Upper lobe of left lung (tissue), 6 donors: ENCODE results near the gene SDC3. TPM values are rescaled to one million over a fixed set of nuclear protein-coding genes. Genes with fewer than 3 reads are reported as not detected.

Experiments used
- ATAC-seq, 2 donors: fragments of 200-7000 bp; cut with Tn5 transposase; one replicate each; pipeline ENCODE4 v1.9.1; 2022; ENCODE audit warnings: mild to moderate bottlenecking in 2 of 2, moderate library complexity in 2 of 2; ENCODE audit not compliant: low FRiP score in 2 of 2
- DNase-seq, 2 donors: peaks; one replicate each; pipeline ENCODE4 v3.0.0-alpha.2; 2019 to 2020
- H3K27ac ChIP-seq, 4 donors: fragments of 200-600 bp; sonication (generic); one replicate each; pipeline ENCODE4 v1.5.1; 2016 to 2019
- H3K27me3 ChIP-seq, 4 donors: fragments of 200-600 bp; sonication (generic); one replicate each; pipeline ENCODE4 v1.5.1; 2017 to 2019
- H3K36me3 ChIP-seq, 4 donors: fragments of 200-600 bp; sonication (generic); one replicate each; pipeline ENCODE4 v1.5.1; 2016 to 2019
- H3K4me1 ChIP-seq, 4 donors: fragments of 200-600 bp; sonication (generic); one replicate each; pipeline ENCODE4 v1.5.1; 2018 to 2019
- H3K4me3 ChIP-seq, 4 donors: fragments of 200-600 bp; sonication (generic); one replicate each; pipeline ENCODE4 v1.5.1; 2017 to 2019; ENCODE audit warnings: mild to moderate bottlenecking in 2 of 4, moderate library complexity in 1 of 4
- H3K9me3 ChIP-seq, 4 donors: fragments of 200-600 bp; sonication (generic); one replicate each; pipeline ENCODE4 v1.5.1; 2018 to 2019
- EP300 ChIP-seq, 4 donors: sonication (generic); formaldehyde crosslinking; IDR thresholded peaks; one replicate each; pipeline ENCODE4 v1.5.1; 2017; ENCODE audit warnings: antibody characterized with exemption in 4 of 4, control low read depth in 2 of 4
- POLR2A ChIP-seq, 4 donors: fragments of 450-650 bp; IDR thresholded peaks; one replicate each; pipeline ENCODE4 v1.5.1; 2016 to 2017; ENCODE audit warnings: antibody characterized with exemption in 4 of 4, mild to moderate bottlenecking in 2 of 4
- POLR2AphosphoS5 ChIP-seq, 2 donors: sonication (generic); formaldehyde crosslinking; IDR thresholded peaks; one replicate each; pipeline ENCODE4 v1.5.1; 2017; ENCODE audit warnings: antibody characterized with exemption in 2 of 2
- WGBS, 2 donors: methylation state at CpG; one replicate each; pipeline ENCODE4 v1.1.5; 2017 to 2018; 5-methylcytosine and 5-hydroxymethylcytosine counted together
- total RNA-seq, 6 donors: library from RNA; depleted of rRNA in 4 of 6; stranded (reverse); fragments of >200 nt in 4 of 6; gene quantifications; one replicate each; pipeline versions ENCODE4 v1.1.0 to v1.2.1, GENCODE V29; 2016 to 2021
- TF ChIP-seq, protein P1 (sequence below), 6 experiments: fragments of 450-650 bp in 4 of 6; fragments of 200-600 bp in 2 of 6; sonication (generic) in 2 of 6; IDR thresholded peaks; one replicate each; pipeline ENCODE4 v1.5.1; 2016 to 2019; ENCODE audit warnings: antibody characterized with exemption in 6 of 6
- donor health status: DM: no; HTN: no; CAD: no; lungs with moderate emphysema.
- donor health status: DM: no; HTN: yes; CAD: no; lungs with severe emphysema.

The SDC3 gene
- total RNA-seq, 6 donors from 2014 or later = 15.8 to 65.8 (median 30.1) TPM

DNA sequence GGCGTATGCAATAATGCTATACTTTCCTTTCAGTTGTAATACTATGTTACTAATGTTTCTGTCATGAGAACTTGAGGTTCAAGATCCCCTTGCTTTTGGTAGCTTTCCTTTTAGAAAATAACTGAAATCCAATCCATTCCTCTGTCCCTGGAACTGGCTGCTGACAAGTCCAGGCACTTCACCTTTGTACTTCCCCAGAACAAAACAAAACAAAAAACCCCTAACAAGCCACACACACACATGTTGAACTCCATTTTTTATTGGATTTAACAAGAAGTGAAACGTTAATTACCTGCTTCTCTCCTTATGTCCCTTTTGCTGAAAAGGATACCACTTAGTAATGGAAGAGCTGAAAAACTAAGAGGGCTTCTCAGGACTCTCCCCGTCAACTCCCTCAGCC is 26.1 kb upstream of the SDC3 start:
- no peaks in the 10 kb centered on the region for H3K4me1 ChIP-seq
- TF ChIP-seq POLR2AphosphoS5 (IDR thresholded peaks at IDR 0.05) = no peak
- TF ChIP-seq EP300 (IDR thresholded peaks at IDR 0.05) = no peak
- TF ChIP-seq, protein P1, sequence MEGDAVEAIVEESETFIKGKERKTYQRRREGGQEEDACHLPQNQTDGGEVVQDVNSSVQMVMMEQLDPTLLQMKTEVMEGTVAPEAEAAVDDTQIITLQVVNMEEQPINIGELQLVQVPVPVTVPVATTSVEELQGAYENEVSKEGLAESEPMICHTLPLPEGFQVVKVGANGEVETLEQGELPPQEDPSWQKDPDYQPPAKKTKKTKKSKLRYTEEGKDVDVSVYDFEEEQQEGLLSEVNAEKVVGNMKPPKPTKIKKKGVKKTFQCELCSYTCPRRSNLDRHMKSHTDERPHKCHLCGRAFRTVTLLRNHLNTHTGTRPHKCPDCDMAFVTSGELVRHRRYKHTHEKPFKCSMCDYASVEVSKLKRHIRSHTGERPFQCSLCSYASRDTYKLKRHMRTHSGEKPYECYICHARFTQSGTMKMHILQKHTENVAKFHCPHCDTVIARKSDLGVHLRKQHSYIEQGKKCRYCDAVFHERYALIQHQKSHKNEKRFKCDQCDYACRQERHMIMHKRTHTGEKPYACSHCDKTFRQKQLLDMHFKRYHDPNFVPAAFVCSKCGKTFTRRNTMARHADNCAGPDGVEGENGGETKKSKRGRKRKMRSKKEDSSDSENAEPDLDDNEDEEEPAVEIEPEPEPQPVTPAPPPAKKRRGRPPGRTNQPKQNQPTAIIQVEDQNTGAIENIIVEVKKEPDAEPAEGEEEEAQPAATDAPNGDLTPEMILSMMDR (IDR thresholded peaks at IDR 0.05) = no peak
- TF ChIP-seq POLR2A (IDR thresholded peaks at IDR 0.05) = no peak
- DNase-seq (no peak), ATAC-seq (no peak)
- H3K36me3 ChIP-seq = peaks cover 30 to 85% (median 65%) of the 10 kb centered on the region in 4 donors
- H3K27ac ChIP-seq = no peak overlapping the region
- 85 to 91% methylated on average over 3 of the region's 3 CpGs for WGBS, 2 donors
- no peaks in the 10 kb centered on the region for H3K27me3 ChIP-seq
- H3K4me3 ChIP-seq = no peak overlapping the region
- H3K9me3 ChIP-seq = no peaks in the 10 kb centered on the region

DNA sequence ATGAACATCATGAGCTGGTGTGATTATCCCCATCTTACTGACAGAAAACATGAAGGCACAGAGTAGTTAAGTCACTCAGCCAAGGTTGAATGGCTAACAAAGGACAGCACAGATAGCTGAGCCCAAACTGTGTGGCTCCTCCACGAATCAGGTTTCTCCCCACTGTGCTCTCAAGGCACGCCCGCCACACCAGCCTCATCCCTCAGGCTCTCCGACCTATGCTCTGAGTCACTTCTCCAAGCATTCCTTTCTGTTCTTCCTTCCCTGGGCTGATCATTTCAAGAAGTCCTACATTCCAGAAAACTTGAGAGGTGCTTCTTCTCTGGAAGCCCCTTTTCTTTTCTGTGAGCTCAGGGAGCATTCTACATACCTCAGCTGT is 25.3 kb upstream of the SDC3 start:
- no peak for ATAC-seq
- peaks cover 30 to 78% (median 58%) of the 10 kb centered on the region in 4 donors for H3K36me3 ChIP-seq

GRCh38 chr1:30930631-30931173 is 22.1 kb upstream of the SDC3 start:
- no peak overlapping the region for H3K27ac ChIP-seq

More for the DNA sequence above, 25.3 kb upstream of the SDC3 start:
- WGBS, 2 donors = 85 to 89% methylated on average over 4 of the region's 4 CpGs
- no peak for DNase-seq
- Histone ChIP-seq H3K4me3 (no peak overlapping the region), H3K27ac (no peak overlapping the region), H3K27me3 (no peaks in the 10 kb centered on the region), H3K9me3 (no peaks in the 10 kb centered on the region), H3K4me1 (no peaks in the 10 kb centered on the region)
- TF ChIP-seq POLR2AphosphoS5 (IDR thresholded peaks at IDR 0.05) = no peak
- TF ChIP-seq POLR2A (IDR thresholded peaks at IDR 0.05) = no peak

DNA sequence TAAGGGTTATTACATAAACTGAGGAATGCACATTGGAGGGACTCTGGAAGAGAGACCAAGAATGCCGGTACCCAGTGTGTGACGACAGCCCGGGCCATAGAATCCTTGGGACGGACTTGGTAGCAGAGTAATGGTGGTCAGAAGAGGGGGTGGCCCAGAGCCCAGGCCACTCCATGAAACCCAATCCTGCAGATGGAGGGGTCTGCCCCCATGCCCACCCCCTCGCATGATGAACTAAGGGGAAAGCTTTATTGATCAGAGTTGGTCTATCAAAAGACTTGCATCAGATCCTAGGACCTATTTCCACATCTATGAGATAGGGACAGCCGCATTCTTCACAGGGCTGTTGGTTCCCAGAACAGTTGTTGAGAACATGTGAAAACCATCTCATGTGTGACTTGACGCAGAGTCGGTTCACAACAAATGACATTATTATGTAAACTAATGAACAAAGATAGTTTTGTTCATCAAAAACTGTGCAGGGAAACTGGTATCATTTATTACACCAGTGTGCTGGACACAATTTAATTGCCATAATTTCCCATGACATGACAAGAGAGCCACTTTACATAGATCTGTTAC is 21.5 kb upstream of the SDC3 start:
- ATAC-seq (peak in 1 of 2 donors; percentile 22), DNase-seq (no peak)
- H3K9me3 ChIP-seq = no peaks in the 10 kb centered on the region
- TF ChIP-seq EP300 (IDR thresholded peaks at IDR 0.05) (no peak), POLR2AphosphoS5 (IDR thresholded peaks at IDR 0.05) (no peak), POLR2A (IDR thresholded peaks at IDR 0.05) (no peak)
- TF ChIP-seq, protein P1 (IDR thresholded peaks at IDR 0.05) = no peak
- 75 to 77% methylated on average over 8 of the region's 8 CpGs for WGBS, 2 donors
- no peak overlapping the region for H3K27ac ChIP-seq
- no peaks in the 10 kb centered on the region for H3K27me3 ChIP-seq
- no peak overlapping the region for H3K4me3 ChIP-seq
- H3K4me1 ChIP-seq = no peaks in the 10 kb centered on the region
- peaks cover 21 to 44% (median 30%) of the 10 kb centered on the region in 4 donors for H3K36me3 ChIP-seq

More at GRCh38 chr1:30930631-30931173, 22.1 kb upstream of the SDC3 start:
- ATAC-seq (peak in 1 of 2 donors; percentile 21), DNase-seq (no peak)
- TF ChIP-seq POLR2AphosphoS5 (IDR thresholded peaks at IDR 0.05) (no peak), POLR2A (IDR thresholded peaks at IDR 0.05) (no peak), EP300 (IDR thresholded peaks at IDR 0.05) (no peak)
- TF ChIP-seq, protein P1 (IDR thresholded peaks at IDR 0.05) = no peak
- no peak overlapping the region for H3K4me3 ChIP-seq
- no peaks in the 10 kb centered on the region for H3K27me3 ChIP-seq
- no peaks in the 10 kb centered on the region for H3K9me3 ChIP-seq
- peaks cover 24 to 49% (median 34%) of the 10 kb centered on the region in 4 donors for H3K36me3 ChIP-seq
- WGBS, 2 donors = 74 to 75% methylated on average over 6 of the region's 6 CpGs
- H3K4me1 ChIP-seq = no peaks in the 10 kb centered on the region

DNA sequence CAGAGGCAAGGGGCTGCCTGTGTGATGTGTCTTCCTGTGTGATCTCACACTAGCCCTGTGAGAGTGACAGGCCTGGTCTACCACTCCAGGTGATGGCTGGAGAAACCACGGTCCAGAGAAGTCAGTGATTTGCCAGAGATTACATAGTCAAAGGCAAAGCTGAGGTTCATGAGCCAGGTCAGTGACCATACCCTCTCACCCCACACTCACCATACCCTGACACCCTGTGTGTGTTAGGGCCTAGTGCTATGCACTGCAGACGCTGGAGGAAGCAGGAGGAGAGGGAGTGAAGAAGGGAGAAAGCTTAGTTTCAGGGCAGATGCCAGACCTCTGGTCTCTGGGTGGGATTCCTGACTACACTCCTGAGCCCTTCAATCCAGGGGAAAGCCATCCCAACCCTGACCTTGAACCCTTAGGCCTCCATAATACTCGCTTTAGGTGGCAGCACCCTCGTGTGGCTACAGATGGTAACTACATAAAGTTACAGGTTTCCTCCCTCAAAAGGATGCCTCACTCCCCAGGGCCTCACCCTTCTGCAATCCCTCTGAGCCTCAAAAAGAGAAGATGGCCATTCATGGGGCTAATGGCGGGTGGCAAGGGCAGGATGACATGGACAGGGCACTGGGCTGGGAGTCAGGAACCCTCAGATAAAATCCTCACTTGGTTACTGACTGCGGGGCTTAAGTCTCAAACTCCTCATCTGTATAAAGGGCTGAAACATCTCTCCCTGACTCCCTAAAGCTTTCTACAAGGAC is 20.8 kb upstream of the SDC3 start:
- Histone ChIP-seq H3K4me1 (no peaks in the 10 kb centered on the region), H3K27me3 (no peaks in the 10 kb centered on the region), H3K9me3 (no peaks in the 10 kb centered on the region), H3K36me3 (peaks cover 13 to 37% (median 26%) of the 10 kb centered on the region in 4 donors), H3K27ac (no peak overlapping the region), H3K4me3 (no peak overlapping the region)
- no peak for TF ChIP-seq POLR2AphosphoS5 (IDR thresholded peaks at IDR 0.05)
- no peak for TF ChIP-seq EP300 (IDR thresholded peaks at IDR 0.05)
- TF ChIP-seq, protein P1 (IDR thresholded peaks at IDR 0.05) = peak; percentile 54 to 67 (median 59)
- no peak for TF ChIP-seq POLR2A (IDR thresholded peaks at IDR 0.05)
- 49 to 56% methylated on average over 3 to 6 of the region's 6 CpGs for WGBS, 2 donors
- ATAC-seq (peak; percentile 82 to 86), DNase-seq (no peak)
